ENCODE data around the gene TRHDE. TPM values are rescaled to one million over a fixed set of nuclear protein-coding genes. Genes with fewer than 3 reads are reported as not detected.

Gene TRHDE
- total RNA-seq, 2 experiments from 2014 or later = not detected

DNA sequence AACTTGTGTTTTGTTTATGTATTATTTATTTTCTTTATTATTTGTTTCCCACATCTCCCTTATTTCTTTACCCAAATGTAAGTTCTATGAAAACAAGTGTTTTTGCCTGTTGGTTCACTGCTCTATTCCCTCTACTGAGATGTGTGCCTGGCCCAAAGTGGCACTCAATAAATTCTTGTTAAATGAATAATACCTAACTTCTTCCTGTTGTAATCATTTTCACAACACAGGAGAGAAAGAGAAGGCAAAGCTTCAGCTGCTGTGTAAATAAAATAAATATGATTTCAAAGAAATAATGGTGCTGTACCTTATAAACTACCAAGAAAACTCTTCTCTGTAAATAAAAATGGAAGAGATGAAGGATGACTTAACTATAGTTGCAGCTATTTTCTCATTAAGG is 116.2 kb downstream of the TRHDE start:
- DNase-seq = no peak
- Mint-ChIP-seq H3K4me3 (no peak overlapping the region), H3K4me1 (no peaks in the 10 kb centered on the region), H3K9me3 (peaks cover 2% of the 10 kb centered on the region), H3K27me3 (no peaks in the 10 kb centered on the region), H3K27ac (no peak overlapping the region), H3K36me3 (no peaks in the 10 kb centered on the region)

DNA sequence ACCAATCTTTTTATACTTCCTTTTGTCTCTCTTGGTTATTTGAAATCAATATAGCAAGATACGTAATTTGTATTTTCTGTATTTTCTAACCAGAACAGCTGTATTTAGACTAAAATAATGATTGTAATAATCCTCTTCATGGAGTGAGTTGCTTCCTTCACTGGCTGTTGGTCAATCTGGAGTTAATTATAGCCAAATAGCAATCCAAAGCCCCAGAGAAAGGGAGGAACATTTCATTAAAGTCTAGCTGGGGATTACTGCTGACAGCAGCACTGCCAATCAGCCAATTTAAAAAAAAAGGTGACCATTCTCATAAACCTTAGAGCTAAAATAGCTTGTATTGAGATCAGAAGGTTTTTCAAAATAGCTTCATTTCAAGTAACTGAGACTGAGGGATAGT is 118.0 kb downstream of the TRHDE start:
- H3K27me3 Mint-ChIP-seq = no peaks in the 10 kb centered on the region
- no peak overlapping the region for H3K4me3 Mint-ChIP-seq
- no peaks in the 10 kb centered on the region for H3K36me3 Mint-ChIP-seq
- H3K9me3 Mint-ChIP-seq = peaks cover 2% of the 10 kb centered on the region
- DNase-seq = no peak
- no peak overlapping the region for H3K27ac Mint-ChIP-seq
- no peaks in the 10 kb centered on the region for H3K4me1 Mint-ChIP-seq

DNA sequence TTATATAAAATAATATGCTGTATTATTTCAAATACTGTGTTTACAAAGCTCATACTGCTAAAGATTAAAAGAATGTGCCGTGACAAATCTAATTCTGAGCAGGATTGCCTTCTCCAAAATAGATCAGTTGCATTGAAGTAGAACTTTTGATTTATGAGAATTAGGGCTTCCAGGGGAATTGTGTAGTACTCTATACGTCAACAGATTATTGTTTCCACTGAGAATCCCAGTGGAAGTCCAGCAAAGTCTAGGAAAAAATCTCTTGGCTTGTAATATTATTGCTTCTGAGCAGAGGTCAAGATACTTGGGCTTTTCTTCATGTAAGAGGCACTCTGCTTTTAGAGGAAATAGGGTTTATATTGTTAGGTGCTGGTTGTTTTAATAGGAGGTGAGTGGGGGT is 133.9 kb downstream of the TRHDE start:
- no peak for DNase-seq
- Mint-ChIP-seq H3K36me3 (no peaks in the 10 kb centered on the region), H3K27ac (no peak overlapping the region), H3K4me3 (no peak overlapping the region), H3K4me1 (no peaks in the 10 kb centered on the region), H3K9me3 (no peaks in the 10 kb centered on the region), H3K27me3 (no peaks in the 10 kb centered on the region)

DNA sequence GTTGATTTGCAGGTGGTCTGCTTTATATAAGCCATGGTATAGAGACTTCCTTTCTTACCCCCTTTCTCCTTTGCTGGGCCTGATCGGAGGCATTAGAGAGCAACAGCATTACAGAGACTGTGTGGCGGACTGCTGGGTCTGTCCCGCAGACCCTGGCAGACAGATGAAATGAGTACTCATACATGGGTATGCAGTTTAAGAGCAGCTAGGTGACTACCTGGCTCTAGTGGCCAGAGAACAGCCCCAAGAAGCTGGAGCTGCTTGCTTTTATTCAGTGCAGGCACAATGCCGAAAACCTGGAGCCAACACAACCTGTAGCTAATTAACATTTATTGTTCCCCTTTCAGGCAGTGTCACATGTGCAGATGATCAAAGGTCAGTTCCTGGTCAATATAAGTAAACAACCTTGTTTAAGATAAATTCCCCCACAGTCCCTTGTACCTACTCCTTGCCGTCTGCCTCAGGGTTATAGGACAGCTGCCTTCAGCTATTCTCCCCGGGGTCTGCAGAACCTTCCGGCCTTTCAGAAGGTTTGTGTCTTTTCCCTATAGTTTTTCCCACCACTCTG is 160.0 kb downstream of the TRHDE start:
- H3K9me3 Mint-ChIP-seq = peaks cover 6% of the 10 kb centered on the region
- no peaks in the 10 kb centered on the region for H3K36me3 Mint-ChIP-seq
- no peak overlapping the region for H3K27ac Mint-ChIP-seq
- no peaks in the 10 kb centered on the region for H3K4me1 Mint-ChIP-seq
- no peak for DNase-seq
- no peaks in the 10 kb centered on the region for H3K27me3 Mint-ChIP-seq
- no peak overlapping the region for H3K4me3 Mint-ChIP-seq

DNA sequence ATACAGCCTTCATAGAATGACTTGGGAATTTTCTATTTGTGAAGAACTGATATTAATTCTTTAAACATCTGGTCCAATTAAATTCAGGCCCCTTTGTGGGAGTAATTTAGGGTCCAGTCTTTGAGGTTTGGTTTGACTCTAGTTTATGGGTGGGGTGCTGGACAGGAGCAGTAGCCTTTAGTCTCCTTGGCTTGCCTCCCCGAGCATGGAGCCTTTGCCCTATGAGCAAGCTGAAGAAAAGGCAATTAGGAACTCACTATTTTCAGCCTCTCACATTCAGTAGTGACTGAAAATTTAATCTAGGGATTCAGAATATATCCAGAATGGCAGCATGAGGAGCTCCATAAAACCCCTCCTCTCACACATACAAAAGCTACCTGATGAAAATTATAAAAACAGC is 161.1 kb downstream of the TRHDE start:
- H3K4me1 Mint-ChIP-seq = no peaks in the 10 kb centered on the region
- H3K4me3 Mint-ChIP-seq = no peak overlapping the region
- no peak for DNase-seq
- no peaks in the 10 kb centered on the region for H3K27me3 Mint-ChIP-seq
- H3K36me3 Mint-ChIP-seq = no peaks in the 10 kb centered on the region
- peaks cover 4% of the 10 kb centered on the region for H3K9me3 Mint-ChIP-seq
- no peak overlapping the region for H3K27ac Mint-ChIP-seq

- no peaks in the 10 kb centered on the region for H3K27me3 Mint-ChIP-seq
- H3K9me3 Mint-ChIP-seq = no peaks in the 10 kb centered on the region
- H3K27ac Mint-ChIP-seq = no peak overlapping the region
- DNase-seq = no peak
- H3K4me1 Mint-ChIP-seq = no peaks in the 10 kb centered on the region
- no peak overlapping the region for H3K4me3 Mint-ChIP-seq
- no peaks in the 10 kb centered on the region for H3K36me3 Mint-ChIP-seq
Measured at GRCh38 chr12:72434999-72435398, 162.8 kb downstream of the TRHDE start.

- Mint-ChIP-seq H3K4me3 (no peak overlapping the region), H3K36me3 (no peaks in the 10 kb centered on the region), H3K27me3 (no peaks in the 10 kb centered on the region), H3K9me3 (peaks cover 1% of the 10 kb centered on the region), H3K27ac (no peak overlapping the region), H3K4me1 (no peaks in the 10 kb centered on the region)
- DNase-seq = no peak
Measured at GRCh38 chr12:72442217-72442616, 170.0 kb downstream of the TRHDE start.

- no peak for DNase-seq
- Mint-ChIP-seq H3K4me1 (no peaks in the 10 kb centered on the region), H3K27me3 (no peaks in the 10 kb centered on the region)
Measured at GRCh38 chr12:72444125-72444524, 172.0 kb downstream of the TRHDE start.

GRCh38 chr12:72444566-72444965 is 172.4 kb downstream of the TRHDE start:
- Mint-ChIP-seq H3K27me3 (no peaks in the 10 kb centered on the region), H3K4me1 (no peaks in the 10 kb centered on the region), H3K4me3 (no peak overlapping the region), H3K36me3 (no peaks in the 10 kb centered on the region), H3K27ac (no peak overlapping the region), H3K9me3 (peaks cover 1% of the 10 kb centered on the region)
- no peak for DNase-seq

More at GRCh38 chr12:72444125-72444524, 172.0 kb downstream of the TRHDE start:
- Mint-ChIP-seq H3K36me3 (no peaks in the 10 kb centered on the region), H3K9me3 (peaks cover 1% of the 10 kb centered on the region), H3K27ac (no peak overlapping the region), H3K4me3 (no peak overlapping the region)

- no peak for DNase-seq
- Mint-ChIP-seq H3K9me3 (peaks cover 3% of the 10 kb centered on the region), H3K4me3 (no peak overlapping the region), H3K4me1 (no peaks in the 10 kb centered on the region), H3K27ac (no peak overlapping the region), H3K27me3 (no peaks in the 10 kb centered on the region), H3K36me3 (no peaks in the 10 kb centered on the region)
Measured at GRCh38 chr12:72448089-72448488, 175.9 kb downstream of the TRHDE start.

GRCh38 chr12:72448805-72449204 is 176.6 kb downstream of the TRHDE start:
- DNase-seq = no peak
- H3K4me3 Mint-ChIP-seq = no peak overlapping the region
- no peaks in the 10 kb centered on the region for H3K36me3 Mint-ChIP-seq
- H3K9me3 Mint-ChIP-seq = peaks cover 3% of the 10 kb centered on the region
- H3K27me3 Mint-ChIP-seq = no peaks in the 10 kb centered on the region
- no peak overlapping the region for H3K27ac Mint-ChIP-seq
- H3K4me1 Mint-ChIP-seq = no peaks in the 10 kb centered on the region

DNA sequence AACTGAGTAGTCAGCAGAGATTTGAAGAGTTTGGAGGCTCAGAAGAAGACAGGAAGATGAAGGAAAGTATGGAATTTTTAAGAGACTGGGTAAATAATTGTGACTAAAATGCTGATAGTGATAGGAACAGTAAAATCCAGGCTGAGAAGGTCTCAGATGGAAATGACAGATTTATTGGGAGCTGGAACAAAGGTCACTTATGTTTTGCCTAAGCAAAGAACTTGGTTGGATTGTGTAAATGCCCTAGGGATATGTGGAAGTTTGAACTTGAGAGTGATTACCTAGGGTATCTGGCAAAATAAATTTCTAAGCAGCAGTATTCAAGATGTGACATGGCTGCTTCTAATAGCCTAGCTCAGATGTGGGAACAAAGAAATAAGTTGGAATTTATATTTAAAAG is 180.9 kb downstream of the TRHDE start:
- no peak for DNase-seq
- Mint-ChIP-seq H3K27me3 (no peaks in the 10 kb centered on the region), H3K27ac (no peak overlapping the region), H3K4me3 (no peak overlapping the region), H3K9me3 (peaks cover 3% of the 10 kb centered on the region), H3K4me1 (no peaks in the 10 kb centered on the region), H3K36me3 (no peaks in the 10 kb centered on the region)

DNA sequence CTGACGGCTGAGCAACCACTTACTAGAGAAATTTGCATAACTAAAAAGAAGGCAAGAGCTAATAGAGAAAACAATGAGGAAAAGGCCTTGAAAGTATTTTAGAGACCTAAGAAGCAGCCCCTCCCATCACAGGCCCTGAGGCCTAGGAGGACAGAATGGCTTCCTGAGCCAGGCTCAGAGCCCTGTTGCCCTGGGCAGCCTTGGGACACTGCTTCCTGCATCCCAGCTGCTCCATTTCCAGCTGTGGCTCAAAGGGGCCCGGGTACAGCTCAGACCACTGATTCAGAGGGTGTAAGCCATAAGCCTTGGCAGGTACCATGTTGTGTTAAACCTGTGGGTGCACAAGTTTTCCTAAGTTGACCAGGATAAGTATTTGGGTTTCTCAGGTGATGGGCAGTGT is 181.4 kb downstream of the TRHDE start:
- Mint-ChIP-seq H3K36me3 (no peaks in the 10 kb centered on the region), H3K27me3 (no peaks in the 10 kb centered on the region), H3K27ac (no peak overlapping the region), H3K4me3 (no peak overlapping the region), H3K9me3 (peaks cover 3% of the 10 kb centered on the region), H3K4me1 (no peaks in the 10 kb centered on the region)
- no peak for DNase-seq

DNA sequence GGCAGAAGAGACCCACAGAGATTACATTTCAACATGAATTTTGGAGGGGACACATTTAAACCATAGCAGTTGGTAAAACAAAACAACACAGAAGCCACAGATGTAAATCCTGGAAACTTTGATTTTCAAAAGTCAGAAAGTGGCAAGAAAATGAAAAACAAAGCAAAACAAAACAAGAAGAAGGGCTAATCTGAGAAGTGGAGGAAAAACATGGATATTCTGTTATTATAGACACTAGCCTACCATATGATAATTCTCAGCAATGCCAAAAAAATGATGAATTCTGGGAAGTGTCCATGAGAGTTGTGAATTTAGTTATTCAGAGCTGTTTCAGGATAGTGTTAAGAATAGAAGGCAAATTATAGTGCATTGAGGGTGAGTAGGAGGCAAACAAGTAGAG is 192.3 kb downstream of the TRHDE start:
- Mint-ChIP-seq H3K27ac (no peak overlapping the region), H3K4me1 (no peaks in the 10 kb centered on the region), H3K27me3 (no peaks in the 10 kb centered on the region), H3K4me3 (no peak overlapping the region), H3K36me3 (no peaks in the 10 kb centered on the region), H3K9me3 (peaks cover 4% of the 10 kb centered on the region)
- no peak for DNase-seq

DNA sequence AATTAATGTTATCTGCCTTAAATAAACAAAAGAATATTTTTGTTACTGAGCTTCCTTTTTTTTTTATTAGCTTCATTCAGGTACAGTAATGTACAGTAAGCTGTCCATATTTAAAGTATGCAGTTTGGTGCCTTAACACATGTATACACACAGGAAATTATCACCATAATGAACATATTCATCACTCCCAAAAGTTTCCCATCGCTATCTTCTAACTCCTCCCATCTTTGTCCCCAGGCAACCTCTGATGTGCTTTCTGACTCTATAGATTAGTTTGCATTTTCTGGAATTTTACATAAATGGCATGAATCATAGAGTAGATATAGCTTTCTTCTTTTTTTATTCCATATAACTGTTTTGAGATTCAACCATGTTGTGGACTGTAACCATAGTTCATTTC is 193.0 kb downstream of the TRHDE start:
- Mint-ChIP-seq H3K36me3 (no peaks in the 10 kb centered on the region), H3K4me1 (no peaks in the 10 kb centered on the region)

DNA sequence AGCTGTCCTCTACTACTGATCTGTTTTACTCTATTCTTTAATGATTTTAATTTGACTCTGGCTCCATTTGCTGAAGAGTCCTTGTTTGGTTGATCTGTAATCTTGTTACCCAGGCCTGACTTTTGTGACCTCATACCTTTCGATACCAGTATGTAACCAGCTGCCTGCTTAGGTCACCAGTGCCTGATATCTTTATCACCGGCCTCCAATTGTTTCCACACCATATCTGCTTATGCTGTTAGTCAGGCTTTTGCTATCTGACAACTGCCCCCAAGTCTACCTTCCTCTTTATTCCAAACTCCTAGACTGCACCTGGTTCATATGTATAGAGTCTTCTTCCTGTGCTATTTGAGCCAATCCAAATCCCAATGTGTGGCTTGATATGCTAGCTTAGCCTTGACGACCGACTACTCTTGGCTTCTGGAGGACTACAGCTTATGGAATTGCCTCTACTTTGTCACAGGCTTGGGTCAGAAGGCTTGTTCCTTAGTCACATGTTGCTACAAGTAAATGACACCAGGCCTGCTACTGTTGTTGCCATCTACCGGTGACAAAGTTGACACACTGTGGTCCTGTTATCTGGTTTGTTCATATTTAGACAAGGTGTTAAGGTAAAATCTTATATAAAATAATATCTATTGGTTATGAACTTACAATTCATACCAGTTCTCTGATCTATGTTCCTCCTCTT is 193.9 kb downstream of the TRHDE start:
- H3K9me3 Mint-ChIP-seq = peaks cover 4% of the 10 kb centered on the region
- H3K4me1 Mint-ChIP-seq = no peaks in the 10 kb centered on the region
- no peak overlapping the region for H3K27ac Mint-ChIP-seq
- no peaks in the 10 kb centered on the region for H3K27me3 Mint-ChIP-seq
- H3K4me3 Mint-ChIP-seq = no peak overlapping the region
- no peaks in the 10 kb centered on the region for H3K36me3 Mint-ChIP-seq
- DNase-seq = no peak

More for the DNA sequence above, 193.0 kb downstream of the TRHDE start:
- H3K27me3 Mint-ChIP-seq = no peaks in the 10 kb centered on the region
- H3K4me3 Mint-ChIP-seq = no peak overlapping the region
- H3K27ac Mint-ChIP-seq = no peak overlapping the region
- peaks cover 4% of the 10 kb centered on the region for H3K9me3 Mint-ChIP-seq
- DNase-seq = no peak

All from activated naive CD8-positive, alpha-beta T cell treated with anti-CD3 and anti-CD28 coated beads for 36 hours (primary cell).